Measurements from ENCODE around the gene ARHGAP45.

DNA sequence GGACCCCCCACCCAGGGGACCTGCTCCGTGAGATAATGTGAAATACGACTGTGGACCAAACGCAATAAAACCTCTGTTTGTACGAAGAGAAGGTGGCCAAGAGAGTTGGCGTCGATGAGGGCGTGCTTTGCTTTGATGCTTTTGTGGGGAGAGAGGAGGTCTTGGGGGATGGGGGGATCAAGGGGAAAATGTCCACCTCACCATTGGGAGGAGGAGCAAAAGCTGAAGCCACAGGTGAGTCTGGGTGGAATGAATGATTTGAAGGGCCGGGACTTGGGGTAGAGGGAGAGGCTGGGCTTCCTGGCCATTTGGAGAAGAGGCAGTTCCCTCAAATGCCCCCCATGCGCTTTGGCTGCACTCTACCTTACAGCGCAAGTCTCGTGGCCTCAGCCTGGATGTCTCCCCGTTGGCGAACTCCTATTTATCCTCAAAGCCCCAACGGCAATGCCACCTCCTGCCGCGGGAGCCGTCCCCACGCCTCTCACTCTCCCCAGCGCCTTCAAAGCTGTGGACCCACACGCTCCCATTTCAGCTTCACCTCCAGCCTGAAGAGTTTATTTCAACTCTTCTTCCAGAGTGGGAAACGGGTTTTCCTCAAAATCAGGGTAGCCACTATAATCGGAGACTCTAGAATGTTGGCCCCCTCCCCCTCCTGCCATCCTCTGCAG is 27.9 kb upstream of the ARHGAP45 start:
- TF ChIP-seq CTCF (IDR thresholded peaks at IDR 0.05; ENCODE audit: low read length), result no peak
- no peak for TF ChIP-seq EZH2 (IDR thresholded peaks at IDR 0.05; ENCODE audit: borderline replicate concordance, low read length)

All from OCI-LY1 (cell line).